Spleen (tissue), 7 donors: ENCODE data around the gene RNPS1.

Source experiments
- CTCF ChIP-seq, 11 experiments: fragments of 200-600 bp in 7 of 11; fragments of 450-650 bp in 4 of 11; sonication (generic) in 4 of 11; IDR thresholded peaks in 8 of 11; conservative IDR thresholded peaks in 3 of 11; 1 replicate in 7 of 11; 2 replicates in 4 of 11; pipeline versions ENCODE4 v1.4.0 to v1.8.0; 2016 to 2021; ENCODE audit warnings: antibody characterized with exemption in 11 of 11, inconsistent platforms in 4 of 11, mild to moderate bottlenecking in 1 of 11
- POLR2A ChIP-seq, 3 donors: fragments of 450-650 bp; IDR thresholded peaks; one replicate each; pipeline ENCODE4 v1.5.1; 2017; ENCODE audit warnings: antibody characterized with exemption in 3 of 3, mild to moderate bottlenecking in 1 of 3
- POLR2AphosphoS5 ChIP-seq, 3 donors: sonication (generic); formaldehyde crosslinking; IDR thresholded peaks; one replicate each; pipeline ENCODE4 v1.5.1; 2017; ENCODE audit warnings: antibody characterized with exemption in 3 of 3
- donor health status: DM: no; HTN: no; CAD: no; lungs with moderate emphysema.
- donor health status: DM: no; HTN: no; CAD: no.
- donor health status: DM: no; HTN: no; CAD: no.

- TF ChIP-seq POLR2A (IDR thresholded peaks at IDR 0.05) (no peak), CTCF (IDR thresholded peaks at IDR 0.05 in 8 of 11, conservative IDR thresholded peaks at IDR 0.05 in 3 of 11) (no peak), POLR2AphosphoS5 (IDR thresholded peaks at IDR 0.05) (peak in 1 of 3 donors; percentile 17)
Observed at GRCh38 chr16:2231016-2231931, 36.7 kb downstream of the RNPS1 start.
